ENCODE data around the gene SGCD. TPM values are rescaled to one million over a fixed set of nuclear protein-coding genes. Genes with fewer than 3 reads are reported as not detected.

SGCD gene
- total and polyA plus RNA-seq, 8 donors, result 10.4 to 15.8 (median 12.5) TPM

DNA sequence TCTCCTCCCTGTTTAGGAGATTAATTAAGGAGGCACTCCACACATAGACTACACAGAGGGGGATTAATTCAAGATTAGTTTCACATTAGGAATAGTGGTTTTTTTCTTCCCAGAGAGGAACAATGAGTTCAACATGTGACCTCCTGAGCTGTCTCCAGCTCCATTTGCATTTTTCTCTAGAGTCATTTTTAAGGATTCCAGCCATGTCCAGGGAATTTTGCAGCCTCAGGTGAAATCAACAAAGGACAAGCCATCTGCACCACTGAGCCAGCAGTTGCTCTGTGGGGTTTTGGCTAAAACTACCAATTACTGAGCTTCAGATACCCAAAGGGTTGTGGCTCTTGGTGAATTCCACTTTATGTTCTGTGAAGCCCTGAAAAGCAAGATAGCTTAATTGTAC is 264.7 kb downstream of the SGCD start:
- no peak for ATAC-seq
- Histone ChIP-seq H3K36me3 (no peaks in the 10 kb centered on the region), H3K27ac (no peak overlapping the region), H3K9me3 (no peaks in the 10 kb centered on the region), H3K27me3 (no peaks in the 10 kb centered on the region), H3K4me1 (no peaks in the 10 kb centered on the region), H3K4me3 (no peak overlapping the region)
- no peak for DNase-seq
- intact Hi-C loops (cut with DNase I), result no loop called here
- TF ChIP-seq, protein P1, sequence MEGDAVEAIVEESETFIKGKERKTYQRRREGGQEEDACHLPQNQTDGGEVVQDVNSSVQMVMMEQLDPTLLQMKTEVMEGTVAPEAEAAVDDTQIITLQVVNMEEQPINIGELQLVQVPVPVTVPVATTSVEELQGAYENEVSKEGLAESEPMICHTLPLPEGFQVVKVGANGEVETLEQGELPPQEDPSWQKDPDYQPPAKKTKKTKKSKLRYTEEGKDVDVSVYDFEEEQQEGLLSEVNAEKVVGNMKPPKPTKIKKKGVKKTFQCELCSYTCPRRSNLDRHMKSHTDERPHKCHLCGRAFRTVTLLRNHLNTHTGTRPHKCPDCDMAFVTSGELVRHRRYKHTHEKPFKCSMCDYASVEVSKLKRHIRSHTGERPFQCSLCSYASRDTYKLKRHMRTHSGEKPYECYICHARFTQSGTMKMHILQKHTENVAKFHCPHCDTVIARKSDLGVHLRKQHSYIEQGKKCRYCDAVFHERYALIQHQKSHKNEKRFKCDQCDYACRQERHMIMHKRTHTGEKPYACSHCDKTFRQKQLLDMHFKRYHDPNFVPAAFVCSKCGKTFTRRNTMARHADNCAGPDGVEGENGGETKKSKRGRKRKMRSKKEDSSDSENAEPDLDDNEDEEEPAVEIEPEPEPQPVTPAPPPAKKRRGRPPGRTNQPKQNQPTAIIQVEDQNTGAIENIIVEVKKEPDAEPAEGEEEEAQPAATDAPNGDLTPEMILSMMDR (IDR thresholded peaks at IDR 0.05), result no peak

- ATAC-seq, result no peak
These were observed 266.6 kb downstream of the SGCD start for GRCh38 chr5:156593546-156593945.

DNA sequence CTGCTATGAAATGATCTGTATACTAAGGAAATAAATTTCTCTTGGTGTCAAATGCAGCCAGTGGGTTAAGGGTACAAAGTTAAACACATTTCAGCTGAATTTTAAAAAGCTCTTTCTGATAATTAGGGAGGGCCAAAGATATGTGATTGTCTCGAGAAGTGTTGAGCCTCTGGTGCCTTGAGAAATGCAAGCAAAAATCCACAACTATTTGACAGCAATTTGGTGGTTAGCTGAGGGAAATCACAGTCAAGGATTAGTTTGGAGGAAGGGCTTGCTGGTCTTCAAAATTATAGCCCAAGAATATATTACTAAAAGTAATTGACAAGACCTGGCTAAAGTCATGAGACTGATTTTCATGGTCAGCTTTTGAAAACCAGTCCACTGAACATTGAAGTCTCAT is 267.4 kb downstream of the SGCD start:
- Histone ChIP-seq H3K4me3 (no peak overlapping the region), H3K9me3 (no peaks in the 10 kb centered on the region), H3K27me3 (no peaks in the 10 kb centered on the region), H3K36me3 (no peaks in the 10 kb centered on the region), H3K4me1 (no peaks in the 10 kb centered on the region), H3K27ac (no peak overlapping the region)
- ATAC-seq, result no peak
- intact Hi-C loops (cut with DNase I), result no loop called here
- DNase-seq, result no peak
- TF ChIP-seq, protein P1 (IDR thresholded peaks at IDR 0.05), result no peak

More at GRCh38 chr5:156593546-156593945, 266.6 kb downstream of the SGCD start:
- no peak for DNase-seq
- no peaks in the 10 kb centered on the region for H3K9me3 ChIP-seq
- no peaks in the 10 kb centered on the region for H3K36me3 ChIP-seq
- no peaks in the 10 kb centered on the region for H3K27me3 ChIP-seq
- H3K27ac ChIP-seq, result no peak overlapping the region
- no peaks in the 10 kb centered on the region for H3K4me1 ChIP-seq
- H3K4me3 ChIP-seq, result no peak overlapping the region
- intact Hi-C loops (cut with DNase I), result no loop called here
- TF ChIP-seq, protein P1 (IDR thresholded peaks at IDR 0.05), result no peak

- Histone ChIP-seq H3K4me3 (no peak overlapping the region), H3K36me3 (no peaks in the 10 kb centered on the region), H3K27me3 (no peaks in the 10 kb centered on the region), H3K4me1 (no peaks in the 10 kb centered on the region), H3K9me3 (no peaks in the 10 kb centered on the region), H3K27ac (no peak overlapping the region)
- peak in 1 of 4 donors; percentile 54 for DNase-seq
- intact Hi-C loops (cut with DNase I), result no loop called here
- TF ChIP-seq, protein P1 (IDR thresholded peaks at IDR 0.05), result no peak
- peak; percentile 25 for ATAC-seq
These were observed 268.3 kb downstream of the SGCD start for GRCh38 chr5:156595132-156595787.

DNA sequence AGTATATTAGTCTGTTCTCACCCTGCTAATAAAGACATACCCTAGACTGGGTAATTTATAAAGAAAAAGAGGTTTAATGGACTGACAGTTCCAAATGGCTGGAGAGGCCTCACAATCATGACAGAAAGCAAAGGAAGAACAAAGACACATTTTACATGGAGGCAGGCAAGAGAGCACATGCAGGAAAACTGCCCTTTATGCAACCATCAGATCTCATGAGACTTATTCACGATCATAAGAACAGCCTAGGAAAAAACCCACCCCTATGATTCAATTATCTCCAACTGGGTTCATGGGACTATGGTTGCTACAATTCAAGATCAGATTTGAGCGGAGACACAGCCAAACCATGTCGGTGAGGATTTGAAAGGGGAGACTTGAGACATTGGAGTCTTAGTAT is 270.3 kb downstream of the SGCD start:
- Histone ChIP-seq H3K36me3 (no peaks in the 10 kb centered on the region), H3K27ac (no peak overlapping the region), H3K9me3 (peaks cover 0 to 11% of the 10 kb centered on the region in 2 donors), H3K27me3 (no peaks in the 10 kb centered on the region), H3K4me3 (no peak overlapping the region), H3K4me1 (no peaks in the 10 kb centered on the region)
- TF ChIP-seq, protein P1 (IDR thresholded peaks at IDR 0.05), result no peak
- ATAC-seq (no peak), DNase-seq (no peak)
- intact Hi-C loops (cut with DNase I), result no loop called here
